Mucosa of descending colon (tissue), 3 donors: ENCODE results near the gene AKIRIN1. TPM values are rescaled to one million over a fixed set of nuclear protein-coding genes. Genes with fewer than 3 reads are reported as not detected.
"Not testable (repeated sequence)": the region's sequence is repeated elsewhere in the genome, so short reads cannot be mapped to it uniquely, and the experiment has no call there.

Source experiments
- ATAC-seq: fragments of 200-7000 bp; cut with Tn5 transposase; one replicate; pipeline ENCODE4 v1.9.1; 2020; ENCODE audit warnings: mild to moderate bottlenecking, moderate library complexity
- DNase-seq, 3 donors: peaks; one replicate each; pipeline ENCODE4 v3.0.0-alpha.2; 2020
- H3K36me3 ChIP-seq: fragments of 200-600 bp; one replicate; pipeline ENCODE4 v1.8.0; 2021; ENCODE audit warnings: low read depth, mild to moderate bottlenecking
- H3K4me1 ChIP-seq: fragments of 200-600 bp; one replicate; pipeline ENCODE4 v1.8.0; 2021; ENCODE audit warnings: low read depth, mild to moderate bottlenecking
- H3K4me3 ChIP-seq: fragments of 200-600 bp; one replicate; pipeline ENCODE4 v1.8.0; 2021; ENCODE audit warnings: mild to moderate bottlenecking
- H3K9me3 ChIP-seq: fragments of 200-600 bp; one replicate; pipeline ENCODE4 v1.8.0; 2021; ENCODE audit warnings: mild to moderate bottlenecking
- CTCF ChIP-seq: fragments of 200-600 bp; IDR thresholded peaks from one replicate; pipeline ENCODE4 v1.8.0; 2022; ENCODE audit warnings: antibody characterized with exemption, mild to moderate bottlenecking
- intact Hi-C, 2 donors: fragments of 100-400 bp; cut with DNase I in 1 of 2; cut with micrococcal nuclease in 1 of 2; formaldehyde crosslinking; loops; one replicate each; pipeline versions ENCODE4 v1.11.0 to v1.11.1; 2022; cut with DNase I, micrococcal nuclease
- total RNA-seq, 3 donors: library from RNA; stranded (reverse); fragmentation: NEBNext Ultra II Directional in 2 of 3; extraction: Animal tissue kit (Norgen Biotek cat#: 25700) in 2 of 3; gene quantifications; one replicate each; pipeline versions ENCODE4 v1.2.1 to v1.2.4, GENCODE V29; 2021 to 2023
- donor health status: DM: no; HTN: no; CAD: no; lungs with moderate emphysema.
- donor health status: DM: no; HTN: no; CAD: no.
- donor health status: DM: no; HTN: yes; CAD: no.

AKIRIN1 gene
- total RNA-seq, 3 donors from 2014 or later: 47.7 to 60.4 (median 54.5) TPM

DNA sequence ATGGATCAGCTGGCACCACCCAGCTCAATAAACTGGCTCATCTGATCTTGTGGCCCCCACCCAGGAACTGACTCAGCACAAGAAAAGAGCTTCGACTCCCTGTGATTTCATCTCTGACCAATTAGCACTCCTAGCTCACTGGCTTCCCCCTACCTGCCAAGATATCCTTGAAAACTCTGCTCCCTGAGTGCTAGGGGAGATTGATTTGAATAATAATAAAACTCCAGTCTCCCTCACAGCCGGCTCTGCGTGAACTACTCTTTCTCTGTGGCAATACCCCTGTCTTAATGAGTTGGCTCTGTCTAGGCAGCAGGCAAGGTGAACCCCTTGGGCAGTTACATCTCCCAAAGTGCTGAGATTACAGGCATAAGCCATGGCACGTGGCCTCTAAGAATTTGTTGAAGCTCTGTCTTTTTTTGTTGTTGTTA lies 37.6 kb upstream of the AKIRIN1 start:
- Histone ChIP-seq H3K9me3 (no peaks in the 10 kb centered on the region), H3K4me3 (no peak overlapping the region), H3K36me3 (no peaks in the 10 kb centered on the region), H3K4me1 (no peaks in the 10 kb centered on the region)
- TF ChIP-seq CTCF: no peak
- ATAC-seq (no peak), DNase-seq (no peak)
- intact Hi-C loops: no loop called here

DNA sequence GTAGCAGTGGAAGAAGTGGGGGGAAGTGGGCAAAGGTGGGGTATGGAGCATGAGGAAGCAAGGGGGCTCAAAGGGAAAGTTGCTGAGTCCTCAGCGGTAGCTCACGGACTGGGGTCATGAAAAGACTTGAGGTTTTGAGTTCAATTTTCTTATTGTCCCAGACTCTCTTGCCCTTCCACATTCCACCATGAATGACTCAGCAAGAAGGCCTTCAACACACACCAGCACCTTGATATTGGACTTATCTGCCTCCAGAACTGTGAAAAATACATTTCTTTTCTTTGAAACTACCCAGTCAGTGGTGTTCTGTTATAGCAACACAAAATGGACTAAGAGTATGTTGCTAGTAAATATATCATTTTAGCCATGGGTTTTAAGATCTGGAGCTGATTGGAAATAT lies 32.1 kb upstream of the AKIRIN1 start:
- TF ChIP-seq CTCF: no peak
- Histone ChIP-seq H3K4me3 (no peak overlapping the region), H3K9me3 (no peaks in the 10 kb centered on the region), H3K36me3 (no peaks in the 10 kb centered on the region), H3K4me1 (no peaks in the 10 kb centered on the region)
- intact Hi-C loops: no loop called here
- DNase-seq (no peak), ATAC-seq (no peak)

DNA sequence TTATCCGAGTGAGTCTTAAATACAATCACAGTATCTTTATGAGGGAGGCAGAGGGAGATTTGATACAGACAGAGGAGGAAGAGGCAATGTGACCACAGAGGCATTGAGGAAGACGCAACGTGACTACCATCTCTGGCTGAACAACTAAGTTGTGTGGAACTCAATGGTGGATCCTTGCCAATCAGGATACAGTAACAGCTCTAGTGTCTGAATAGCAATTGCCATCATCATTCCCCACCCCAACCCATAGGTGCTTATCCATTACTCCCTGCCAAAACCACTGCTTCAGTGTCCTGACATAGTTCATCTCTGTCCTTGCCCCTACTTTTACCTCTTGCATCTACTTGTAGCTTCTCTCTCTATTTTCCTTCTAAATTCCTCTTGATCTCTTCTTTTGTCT lies 29.0 kb upstream of the AKIRIN1 start:
- no peaks in the 10 kb centered on the region for H3K4me1 ChIP-seq
- no peaks in the 10 kb centered on the region for H3K36me3 ChIP-seq
- no peak for ATAC-seq
- intact Hi-C loops: no loop called here
- no peak overlapping the region for H3K4me3 ChIP-seq
- no peaks in the 10 kb centered on the region for H3K9me3 ChIP-seq
- no peak for TF ChIP-seq CTCF
- no peak for DNase-seq

- Histone ChIP-seq H3K4me3 (no peak overlapping the region), H3K36me3 (no peaks in the 10 kb centered on the region), H3K4me1 (no peaks in the 10 kb centered on the region), H3K9me3 (no peaks in the 10 kb centered on the region)
- TF ChIP-seq CTCF: no peak
- DNase-seq (no peak), ATAC-seq (no peak)
- intact Hi-C loops: no loop called here
These were observed 28.5 kb upstream of the AKIRIN1 start for GRCh38 chr1:38962560-38962959.

DNA sequence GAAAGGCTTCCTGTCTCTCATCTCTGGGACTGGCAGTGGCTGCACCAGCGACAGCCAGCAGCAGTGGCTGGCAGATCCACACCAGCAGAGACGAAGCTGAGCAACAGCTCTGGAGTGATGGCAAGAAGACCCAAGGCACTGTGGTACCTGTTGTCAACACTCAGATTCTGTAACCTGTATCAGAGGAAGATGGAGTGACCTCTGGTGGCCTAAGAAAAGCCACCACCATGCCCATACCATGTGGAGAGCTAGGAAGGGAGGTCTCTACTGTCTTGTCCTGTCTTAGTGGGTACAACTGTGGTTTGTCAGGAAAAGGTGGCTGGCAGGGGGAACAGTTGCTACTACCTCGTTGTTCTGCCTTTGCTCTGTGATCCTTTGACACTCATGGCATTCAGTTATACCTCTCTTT lies 26.9 kb upstream of the AKIRIN1 start:
- no peak overlapping the region for H3K4me3 ChIP-seq
- no peaks in the 10 kb centered on the region for H3K36me3 ChIP-seq
- H3K4me1 ChIP-seq: peaks cover under 1% of the 10 kb centered on the region
- ATAC-seq (peak; percentile 75), DNase-seq (peak in 1 of 3 donors; percentile 43)
- peak; percentile 20 for TF ChIP-seq CTCF
- intact Hi-C loops: no loop called here
- no peaks in the 10 kb centered on the region for H3K9me3 ChIP-seq

- H3K36me3 ChIP-seq, H3K9me3 ChIP-seq, H3K4me1 ChIP-seq, H3K4me3 ChIP-seq, intact Hi-C loops: not testable (repeated sequence)
- ATAC-seq (peak; percentile 69), DNase-seq (peak in 2 of 3 donors; percentile 48 to 61)
These were observed 17.9 kb upstream of the AKIRIN1 start for GRCh38 chr1:38973145-38973544.
